GM19023 (cell line): Measurements from ENCODE around the gene NRXN3.
A peak's percentile ranks its signal among the peaks of the same experiment; 100 is the strongest.

Experiments used
- ATAC-seq: cut with Tn5 transposase; IDR thresholded peaks from one replicate; pipeline ENCODE4 v1.9.1; 2021; ENCODE audit warnings: mild to moderate bottlenecking, moderate library complexity; ENCODE audit not compliant: unreplicated experiment

NRXN3 gene

DNA sequence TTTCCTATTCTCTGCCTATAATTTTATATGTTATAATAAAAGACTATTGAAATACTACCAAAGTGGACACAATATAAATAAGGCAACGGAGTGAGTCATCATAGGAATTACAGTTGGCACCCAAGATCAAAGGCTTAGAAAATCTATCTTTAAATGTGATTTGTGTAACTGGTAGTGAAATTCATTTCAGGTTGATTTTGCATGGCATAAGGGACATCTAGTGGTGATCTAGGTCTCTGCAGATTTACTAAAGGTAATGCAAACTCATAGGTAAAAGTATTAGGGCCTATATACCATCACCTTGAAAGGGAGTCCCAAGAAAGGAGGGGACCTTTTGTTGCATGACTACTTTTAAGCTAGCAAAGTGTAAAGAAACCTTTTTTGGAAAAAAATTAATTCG, 527.2 kb downstream of the NRXN3 start:
- no peak for ATAC-seq

DNA sequence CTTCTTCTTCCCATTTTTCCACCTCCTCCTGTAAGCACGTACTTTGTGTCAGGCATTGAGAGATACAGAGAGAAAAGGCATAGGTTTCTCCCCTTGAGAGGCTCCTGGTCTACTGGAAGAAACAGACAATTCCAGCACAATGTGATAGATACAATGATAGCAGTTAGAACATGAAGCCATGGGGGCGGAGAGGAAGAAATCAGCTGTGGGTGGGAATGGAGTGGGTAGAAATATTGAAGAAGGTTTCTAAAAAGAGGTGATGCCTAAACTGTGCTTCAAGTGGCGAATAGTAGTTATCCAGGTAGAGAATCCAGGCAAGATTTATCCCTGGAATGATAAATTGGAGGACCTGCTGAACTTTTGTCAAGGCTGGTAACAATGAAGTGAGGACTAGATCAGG, 528.8 kb downstream of the NRXN3 start:
- ATAC-seq: no peak

DNA sequence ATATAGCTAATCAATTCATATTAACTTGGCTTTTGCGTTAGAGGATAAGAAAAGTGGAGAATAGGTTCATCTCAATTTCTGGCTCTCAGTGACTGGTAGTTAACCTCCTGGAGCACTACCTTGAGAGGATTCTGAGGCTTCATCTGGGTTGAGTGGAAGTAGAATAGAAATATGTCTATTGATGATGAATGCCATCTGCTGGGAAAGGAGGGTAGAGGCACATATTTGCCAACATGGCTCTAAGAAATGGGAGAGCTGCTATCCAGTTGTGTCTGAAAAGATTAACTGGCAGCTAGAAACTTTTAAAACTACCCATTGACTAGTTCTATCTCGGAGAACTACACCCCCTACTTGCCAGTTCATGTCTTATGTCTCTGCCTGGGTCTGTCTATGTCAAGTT, 530.1 kb downstream of the NRXN3 start:
- ATAC-seq: no peak

DNA sequence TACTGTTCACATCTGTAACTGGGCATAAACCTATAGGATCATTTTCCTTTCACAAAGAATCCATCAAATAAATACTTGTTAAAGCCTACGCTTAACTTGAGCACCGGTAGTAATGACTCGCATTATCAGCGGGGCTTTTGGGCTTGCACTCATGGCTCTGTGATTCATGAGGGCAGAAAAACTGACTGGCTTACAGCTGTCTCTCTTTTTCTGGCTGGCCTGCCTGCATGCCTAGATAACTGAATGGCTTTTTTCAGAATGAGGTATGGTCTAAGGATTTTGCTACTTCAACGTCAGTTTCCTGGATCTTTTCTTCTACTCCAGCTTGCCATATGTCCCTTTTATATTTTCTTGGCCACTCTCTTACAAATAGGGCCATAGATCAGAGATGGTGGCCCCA, 531.1 kb downstream of the NRXN3 start:
- no peak for ATAC-seq

DNA sequence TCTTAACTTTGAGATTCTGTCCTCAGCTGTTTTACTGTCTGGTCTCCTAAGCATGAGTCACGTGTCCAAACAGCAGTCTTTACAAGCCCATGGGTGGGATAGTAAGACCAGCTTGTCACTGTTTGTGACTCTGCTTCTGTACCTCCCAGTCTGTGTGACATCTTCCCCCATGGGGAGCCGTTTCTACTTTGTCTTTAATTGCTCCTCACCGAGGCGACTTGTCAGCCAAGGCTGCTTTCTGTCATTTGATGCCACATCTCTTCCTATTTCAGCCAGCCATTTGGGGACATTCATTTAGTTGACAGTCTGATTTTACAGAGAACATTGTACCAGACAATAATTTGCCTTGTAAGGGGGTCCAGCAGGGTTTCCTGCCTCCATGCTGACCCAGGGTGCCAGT, 534.8 kb downstream of the NRXN3 start:
- no peak for ATAC-seq

DNA sequence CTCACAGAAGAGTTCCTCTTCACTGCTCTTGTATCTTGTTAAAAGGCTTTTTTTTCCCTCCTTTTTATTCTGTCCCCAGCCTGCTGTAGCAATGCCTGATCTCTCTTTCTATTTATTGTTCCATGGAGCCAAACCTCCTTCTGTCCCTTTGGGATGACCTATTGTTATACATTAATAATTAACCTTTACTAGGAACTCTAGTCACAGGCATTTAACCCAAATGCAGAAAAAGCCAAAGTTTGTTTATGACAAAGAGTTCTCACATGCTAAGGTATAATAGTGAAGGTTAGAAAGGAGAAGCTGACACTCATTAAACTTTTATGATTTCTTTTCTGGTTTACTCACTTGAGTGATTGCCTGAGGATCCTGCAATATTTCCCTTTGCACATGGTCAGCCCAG, 535.8 kb downstream of the NRXN3 start:
- ATAC-seq: no peak

DNA sequence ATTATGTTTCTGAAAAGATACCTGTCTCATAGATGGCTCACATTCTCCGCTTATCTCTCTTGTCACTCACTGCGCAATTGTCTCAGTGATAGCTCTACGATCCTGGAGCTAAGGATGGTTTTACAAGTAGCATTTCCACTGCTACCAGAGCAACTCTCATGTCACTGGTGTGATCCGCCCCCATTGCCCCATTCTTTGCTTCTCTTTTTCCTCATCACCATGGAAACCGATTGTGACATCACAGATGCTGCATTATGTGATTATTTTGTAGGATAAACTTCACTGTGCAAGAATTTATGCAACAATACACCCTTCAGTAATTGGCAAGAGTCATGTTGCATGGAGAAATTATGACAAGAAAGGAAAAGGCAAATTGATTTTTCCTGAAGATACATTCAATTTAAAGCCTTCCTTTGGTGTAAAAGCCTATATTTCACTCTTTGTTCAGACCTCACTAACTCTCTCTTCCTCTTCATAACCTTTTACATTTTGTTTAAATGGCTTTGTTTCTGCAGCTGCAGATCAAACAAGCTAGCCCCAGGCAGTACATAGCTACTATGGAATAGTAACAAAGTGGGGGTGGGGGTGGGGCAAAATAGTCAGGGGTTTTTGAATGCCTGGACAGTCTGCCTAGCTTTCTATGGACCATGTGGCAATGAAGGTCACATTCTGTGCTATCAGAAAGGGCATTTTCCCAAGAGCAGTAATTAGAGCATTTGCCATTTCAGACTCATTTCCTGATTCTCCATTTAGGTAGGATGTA, 539.8 kb downstream of the NRXN3 start:
- ATAC-seq: no peak

DNA sequence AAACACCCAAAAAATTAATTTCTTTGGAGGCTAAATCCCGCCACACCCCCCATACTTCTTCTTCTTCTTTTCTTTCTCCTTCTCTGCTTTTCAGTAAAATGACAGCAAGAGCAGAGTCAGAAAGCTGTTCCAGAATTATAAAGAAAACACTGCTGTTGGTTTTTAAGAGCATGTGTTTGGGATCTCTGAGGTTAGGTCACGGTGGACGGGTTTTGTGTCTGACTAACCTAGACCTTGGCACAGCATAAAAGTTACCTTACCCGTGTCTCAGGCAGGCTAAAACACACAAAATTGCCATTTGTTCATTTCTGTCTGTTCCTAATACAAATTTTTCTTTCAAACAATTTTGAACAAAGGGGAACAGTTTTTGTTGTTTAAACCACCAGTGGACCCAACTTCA, 540.8 kb downstream of the NRXN3 start:
- ATAC-seq: no peak

DNA sequence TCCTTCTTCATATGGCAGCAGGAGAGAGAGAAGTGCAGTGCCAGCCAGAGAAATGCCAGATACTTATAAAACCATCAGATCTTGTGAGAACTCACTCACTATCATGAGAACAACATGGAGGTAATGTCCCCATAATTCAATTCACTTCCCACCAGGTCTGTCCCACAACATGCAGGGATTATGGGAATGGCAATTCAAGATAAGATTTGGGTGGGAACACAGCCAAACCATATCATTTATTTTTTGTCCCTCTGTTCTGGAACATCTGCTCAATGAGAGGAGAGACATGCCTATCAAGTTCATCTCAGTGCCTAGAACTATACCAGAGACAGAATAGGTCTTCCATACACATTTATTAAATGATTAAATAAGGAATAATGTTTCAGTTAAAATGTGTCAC, 543.5 kb downstream of the NRXN3 start:
- no peak for ATAC-seq

DNA sequence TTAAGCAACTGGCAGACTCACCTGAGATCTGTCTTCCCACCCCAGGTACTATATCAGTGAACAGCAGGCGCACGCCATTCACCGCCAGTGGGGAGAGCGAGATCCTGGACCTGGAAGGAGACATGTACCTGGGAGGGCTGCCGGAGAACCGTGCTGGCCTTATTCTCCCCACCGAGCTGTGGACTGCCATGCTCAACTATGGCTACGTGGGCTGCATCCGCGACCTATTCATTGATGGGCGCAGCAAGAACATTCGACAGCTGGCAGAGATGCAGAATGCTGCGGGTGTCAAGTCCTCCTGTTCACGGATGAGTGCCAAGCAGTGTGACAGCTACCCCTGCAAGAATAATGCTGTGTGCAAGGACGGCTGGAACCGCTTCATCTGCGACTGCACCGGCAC, 544.5 kb downstream of the NRXN3 start:
- no peak for ATAC-seq

DNA sequence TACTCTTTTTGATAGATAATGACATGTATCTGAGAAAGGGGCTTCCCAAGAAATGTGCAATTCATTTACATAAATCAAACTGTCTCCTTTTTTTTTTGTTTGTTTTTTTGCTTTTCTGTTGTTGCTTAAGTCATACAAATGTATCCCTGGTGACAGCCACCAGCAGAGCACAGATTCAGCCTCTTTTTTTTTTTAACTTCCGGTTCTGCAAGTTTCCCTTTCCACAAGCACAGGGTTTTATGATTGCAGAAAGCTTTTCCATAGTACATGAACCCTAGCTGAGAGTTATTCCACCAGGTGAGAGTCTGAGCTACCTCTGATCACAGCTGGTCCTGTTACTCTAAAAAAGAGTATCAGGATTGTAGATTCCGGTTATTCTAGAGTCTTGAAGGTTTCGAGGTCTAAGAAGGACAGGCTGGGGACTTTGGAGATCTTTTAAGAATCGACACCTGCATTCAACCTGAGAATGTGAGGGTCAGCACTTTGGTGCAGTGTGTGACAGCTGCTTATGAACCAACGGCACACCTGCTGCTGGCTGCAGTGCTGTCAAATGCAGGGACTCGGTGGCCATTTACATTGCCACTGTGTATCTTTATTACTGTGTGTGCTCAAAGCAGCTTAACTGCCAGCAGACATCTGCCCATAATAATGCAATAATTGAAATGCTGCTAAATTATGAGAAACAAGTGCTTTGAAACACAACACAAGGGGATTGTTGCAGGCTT, 551.7 kb downstream of the NRXN3 start:
- no peak for ATAC-seq

DNA sequence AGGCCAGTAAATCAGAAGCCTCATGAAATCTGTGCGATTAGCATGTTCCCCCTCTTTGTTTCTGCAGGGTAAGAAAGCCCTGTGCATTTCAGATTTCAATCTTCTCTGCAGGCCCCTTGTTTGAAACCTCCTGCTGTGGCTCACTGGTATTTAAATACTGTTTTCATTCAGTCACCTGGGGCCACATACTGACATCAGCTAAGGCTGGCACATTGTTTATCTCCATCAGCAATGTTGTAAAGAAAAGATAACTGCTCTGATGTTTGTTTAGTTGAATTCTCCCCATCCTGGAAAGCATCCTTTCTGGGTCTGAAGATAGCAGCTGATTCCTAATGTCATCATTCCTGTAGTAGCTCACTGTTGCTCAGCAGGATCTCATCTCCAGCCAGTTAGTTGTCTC, 554.9 kb downstream of the NRXN3 start:
- ATAC-seq: no peak

DNA sequence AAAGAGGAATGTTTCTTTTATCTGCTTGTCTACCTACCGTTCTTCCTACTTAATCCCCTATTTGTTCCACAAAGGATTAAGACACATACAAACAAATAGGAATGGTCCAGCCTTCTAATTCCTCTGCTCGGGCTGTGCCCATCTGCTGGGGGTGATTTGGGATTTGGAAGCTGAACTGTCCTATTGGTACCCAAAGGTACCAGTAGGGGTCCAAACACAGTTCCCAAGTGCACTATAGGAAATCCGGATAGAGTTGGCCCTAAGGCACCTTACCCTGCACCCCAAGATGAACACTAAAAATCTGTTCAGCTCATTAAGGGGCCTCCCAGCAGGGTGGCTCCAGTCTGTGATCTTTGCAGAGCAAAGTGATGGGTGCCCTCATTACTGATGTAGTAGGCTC, 566.9 kb downstream of the NRXN3 start:
- no peak for ATAC-seq

DNA sequence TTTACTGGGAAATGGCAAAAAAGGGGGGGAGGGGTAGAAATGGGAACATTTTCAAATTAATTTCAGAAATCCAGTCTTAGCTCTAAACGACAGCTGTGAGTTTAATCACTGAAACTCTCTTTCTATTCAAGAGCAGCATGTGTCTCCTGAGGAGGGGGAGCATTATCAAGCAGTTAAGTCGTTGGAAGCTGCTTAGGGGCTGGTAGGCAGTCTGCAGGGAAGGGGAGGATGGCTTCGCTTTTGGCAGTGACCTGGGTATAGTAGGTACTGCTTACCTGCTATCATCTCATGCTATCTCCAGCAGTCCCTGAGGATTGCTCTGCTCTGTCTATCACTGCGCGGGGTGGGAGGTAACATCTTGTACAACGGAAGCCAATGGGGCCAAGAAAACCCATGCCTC, 567.4 kb downstream of the NRXN3 start:
- no peak for ATAC-seq

DNA sequence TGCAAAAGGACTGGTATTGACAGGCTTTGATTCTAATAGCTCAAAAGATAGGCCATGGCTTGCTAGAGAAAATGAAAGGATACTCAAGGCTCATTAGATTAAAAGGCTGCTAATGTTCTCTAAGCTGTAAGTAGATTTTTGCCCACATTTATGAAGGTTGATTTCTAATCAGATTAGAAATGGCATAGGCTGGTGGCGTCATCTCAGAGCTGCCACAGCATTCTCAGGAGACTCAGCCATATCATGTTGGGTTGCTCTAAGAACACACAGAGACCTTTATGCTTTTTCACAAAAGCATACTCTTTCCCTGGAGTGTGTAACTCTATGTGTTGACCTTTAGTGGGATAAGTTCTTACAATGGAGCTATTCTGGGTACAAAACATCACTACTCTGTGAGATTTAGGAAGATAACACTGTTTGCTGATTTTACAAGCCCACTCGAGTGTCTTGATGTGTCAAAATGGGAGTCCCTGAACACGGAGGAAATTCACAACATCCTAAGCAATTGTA, 576.0 kb downstream of the NRXN3 start:
- no peak for ATAC-seq

DNA sequence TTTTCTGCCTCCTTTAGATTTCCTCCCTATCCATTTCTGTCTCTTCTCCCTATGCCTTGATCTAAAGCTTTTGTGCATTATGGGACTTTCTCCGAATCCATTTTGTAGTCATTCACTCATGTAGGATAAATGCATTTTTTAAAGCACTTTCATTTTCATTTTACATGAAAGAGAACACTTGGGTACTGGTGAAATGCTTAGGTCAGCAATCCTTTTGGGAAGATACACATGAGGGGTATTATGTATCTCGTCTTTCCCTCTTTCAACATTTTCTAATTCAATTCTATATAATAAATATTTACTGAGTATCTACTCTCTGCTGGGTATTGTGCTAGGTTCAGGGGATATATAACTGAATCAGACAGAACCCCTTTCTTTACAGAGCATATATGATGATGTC, 577.6 kb downstream of the NRXN3 start:
- no peak for ATAC-seq

DNA sequence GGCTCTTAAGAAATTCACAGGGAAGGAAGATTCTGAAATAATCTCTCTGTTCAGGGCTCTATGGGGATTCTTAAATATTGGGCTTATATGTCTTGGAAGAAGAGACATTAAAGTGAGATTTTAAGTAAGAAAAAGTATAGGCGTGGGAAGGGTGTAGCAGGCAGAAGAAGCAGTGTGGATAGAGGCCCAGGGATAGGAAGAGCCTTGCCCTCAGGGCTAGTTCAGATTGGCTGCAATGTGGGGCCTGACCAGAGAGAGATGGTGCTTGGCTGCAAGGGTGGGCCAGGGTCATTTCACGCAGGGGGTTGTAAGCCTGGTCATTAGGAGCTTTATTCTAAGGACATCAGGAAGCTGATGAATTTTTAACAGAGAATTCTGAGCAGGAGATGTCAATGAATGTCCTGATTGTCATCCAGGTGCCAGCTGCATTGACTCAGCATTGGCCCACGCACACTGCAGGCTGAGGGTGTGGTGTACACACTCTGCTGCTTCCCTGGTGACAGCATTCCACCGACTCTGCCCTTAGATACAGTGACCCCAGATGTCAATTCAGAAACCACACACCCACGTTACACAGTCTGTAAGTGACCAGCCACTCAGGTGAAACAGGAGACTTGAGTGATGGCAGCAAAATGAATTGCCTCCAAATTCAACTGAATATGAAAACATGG, 582.5 kb downstream of the NRXN3 start:
- no peak for ATAC-seq

DNA sequence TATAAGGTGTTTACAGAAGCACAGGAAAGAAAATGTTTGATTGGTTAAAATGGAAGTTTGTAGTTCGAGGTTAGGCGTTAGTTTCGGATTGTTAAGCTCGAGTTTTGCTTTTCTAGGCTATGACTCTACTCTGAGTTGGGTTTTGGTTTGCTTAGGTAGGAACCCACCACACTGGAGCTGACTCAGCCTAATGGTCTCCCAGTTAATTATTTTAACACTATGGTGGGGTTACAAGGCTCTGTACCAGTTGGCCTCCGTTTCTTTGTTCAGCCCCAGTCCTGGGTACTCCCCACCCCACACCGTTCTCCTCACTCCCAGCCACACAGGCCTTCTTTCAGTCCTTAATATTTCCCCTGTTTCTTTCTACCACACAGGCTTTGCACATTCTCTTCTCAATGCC, 583.9 kb downstream of the NRXN3 start:
- no peak for ATAC-seq

DNA sequence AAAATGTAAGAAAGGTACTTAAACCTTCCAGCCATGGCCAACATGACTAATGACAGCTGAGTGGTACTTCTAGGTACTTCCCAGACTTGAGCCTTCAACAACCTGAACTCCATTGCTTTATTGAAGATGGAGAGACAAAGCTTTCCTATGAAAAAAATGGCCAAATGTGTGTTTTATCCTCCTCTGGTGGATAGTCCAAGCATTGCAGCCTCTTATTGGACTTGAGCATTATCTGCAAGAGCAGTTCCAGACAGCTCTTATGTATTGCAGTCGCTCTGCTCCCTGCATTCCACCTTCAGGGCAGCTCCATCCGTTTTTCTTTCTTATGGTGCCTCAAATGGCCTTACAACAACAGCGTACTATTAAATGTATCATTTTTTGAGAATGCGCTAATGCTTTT, 588.2 kb downstream of the NRXN3 start:
- ATAC-seq: peak; percentile 56

DNA sequence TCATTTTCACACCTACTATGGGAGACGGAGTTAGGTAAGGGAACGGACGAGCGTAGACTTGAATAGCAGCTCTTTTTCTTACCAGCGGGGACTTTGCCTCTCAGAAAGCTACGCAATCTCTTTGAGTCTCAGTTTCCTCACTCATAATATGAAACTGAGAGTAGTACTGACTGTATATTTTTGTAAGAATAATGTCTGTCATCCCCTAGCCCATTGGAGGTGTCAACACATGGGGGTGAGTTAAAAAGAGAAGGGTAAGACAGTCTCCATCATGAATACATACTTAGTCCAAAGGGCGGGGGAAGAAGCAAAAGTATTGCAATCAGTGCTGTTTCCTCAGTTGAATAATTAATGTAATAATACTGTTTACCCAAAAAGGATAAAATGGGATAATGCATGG, 592.2 kb downstream of the NRXN3 start:
- ATAC-seq: no peak

DNA sequence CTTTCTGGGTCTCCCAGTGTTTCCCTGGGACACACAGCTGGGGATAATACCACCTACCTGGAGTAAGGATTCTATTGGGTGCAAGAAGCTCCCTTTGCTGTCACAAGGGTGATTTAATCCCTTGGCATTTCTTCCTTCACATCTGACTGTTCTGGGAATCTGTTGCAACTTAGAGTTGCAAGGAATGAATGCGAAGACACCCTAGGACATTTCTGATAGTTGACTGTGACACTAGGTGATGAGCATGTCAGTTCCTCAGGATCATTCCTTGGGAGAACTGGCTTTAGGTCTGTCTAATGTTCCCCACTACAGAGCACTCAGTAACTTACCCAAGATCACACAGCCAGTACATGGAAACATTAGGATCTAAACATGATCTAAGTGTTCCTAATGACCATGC, 593.6 kb downstream of the NRXN3 start:
- no peak for ATAC-seq

DNA sequence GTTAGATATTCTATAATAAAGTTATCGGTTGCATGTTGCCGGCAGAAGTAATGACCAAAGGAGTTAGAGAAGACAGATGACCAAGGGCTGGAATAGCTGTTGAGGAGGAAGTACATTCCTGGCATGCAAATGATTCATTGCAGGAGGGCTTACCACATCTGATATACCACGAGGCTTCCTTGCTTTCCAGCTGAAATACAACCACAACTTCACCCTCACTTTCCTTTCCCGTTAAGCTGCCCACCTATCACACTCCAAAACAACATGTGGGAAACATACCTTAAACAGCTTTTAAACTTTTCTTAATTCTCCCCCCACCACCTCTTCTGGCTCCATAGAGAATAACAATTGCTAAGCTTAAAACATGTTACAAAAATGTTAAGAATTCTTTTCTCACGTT, 594.1 kb downstream of the NRXN3 start:
- ATAC-seq: no peak
